Measurements from ENCODE around the gene FAF2. TPM values are rescaled to one million over a fixed set of nuclear protein-coding genes. Genes with fewer than 3 reads are reported as not detected.

Gene FAF2
- total RNA-seq, 2 experiments from 2014 or later = 32.4 TPM

DNA sequence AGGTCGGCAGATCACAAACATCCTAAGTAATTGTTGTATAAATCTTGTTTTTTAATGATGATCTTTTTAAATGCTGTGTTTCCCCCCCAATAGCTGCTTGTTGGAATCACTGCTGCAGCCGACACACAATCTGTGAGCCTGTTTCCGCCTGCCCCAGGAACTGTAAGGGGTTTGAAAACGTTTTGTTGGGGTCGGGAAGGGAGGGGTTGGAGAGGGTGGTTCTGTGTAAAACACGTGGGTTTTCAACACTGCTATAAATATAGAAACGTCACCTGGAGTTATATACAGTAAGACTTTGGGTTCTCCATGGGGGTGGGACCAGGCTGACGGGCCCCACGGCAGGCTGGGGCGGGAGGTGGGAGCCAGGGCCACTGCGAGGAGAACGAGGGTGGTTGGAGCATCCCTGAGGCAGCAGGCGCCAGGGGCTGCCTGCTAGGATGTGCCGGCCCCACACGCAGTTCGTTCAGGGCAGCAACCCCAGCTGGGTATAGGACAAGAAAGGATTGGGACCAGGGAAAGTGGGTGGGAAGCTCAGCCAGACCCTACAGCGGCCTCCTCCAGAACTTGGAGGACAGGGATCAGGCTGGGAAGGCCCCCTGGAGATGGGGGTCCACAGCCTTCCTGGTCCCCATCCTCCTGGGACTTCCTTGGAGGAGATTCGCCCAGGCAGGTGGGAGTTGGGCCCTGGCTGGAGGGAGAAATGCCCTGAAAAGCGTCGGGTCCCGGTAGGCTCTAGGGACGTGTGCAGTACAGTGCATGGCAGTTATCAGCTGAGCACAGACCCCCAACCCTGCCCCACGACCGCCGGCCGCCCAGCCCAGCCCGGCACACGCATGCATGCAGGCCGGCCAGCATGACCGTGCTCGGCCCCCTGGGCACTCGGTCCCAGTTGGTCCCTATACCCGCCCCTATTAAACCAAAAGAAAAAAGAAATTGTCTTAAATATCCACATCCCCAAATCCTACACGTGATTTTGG is 79.3 kb downstream of the FAF2 start:
- no peak for DNase-seq
- no peak overlapping the region for H3K4me3 Mint-ChIP-seq
- ATAC-seq (ENCODE audit: low read depth) = no peak
- peaks cover 31% of the 10 kb centered on the region for H3K4me1 Mint-ChIP-seq
- H3K9me3 Mint-ChIP-seq = no peaks in the 10 kb centered on the region
- peaks cover 19% of the 10 kb centered on the region for H3K36me3 Mint-ChIP-seq
- POLR2A ChIA-PET = interaction anchor here (1.3 to 2.6 kb wide), 3 partner anchors 10 to 15 kb away, joined by 3 to 11 read pairs (median 5); partner anchors contain the start of gene RNF44
- peak overlapping the region; percentile 76 for H3K27ac Mint-ChIP-seq
- no peaks in the 10 kb centered on the region for H3K27me3 Mint-ChIP-seq

DNA sequence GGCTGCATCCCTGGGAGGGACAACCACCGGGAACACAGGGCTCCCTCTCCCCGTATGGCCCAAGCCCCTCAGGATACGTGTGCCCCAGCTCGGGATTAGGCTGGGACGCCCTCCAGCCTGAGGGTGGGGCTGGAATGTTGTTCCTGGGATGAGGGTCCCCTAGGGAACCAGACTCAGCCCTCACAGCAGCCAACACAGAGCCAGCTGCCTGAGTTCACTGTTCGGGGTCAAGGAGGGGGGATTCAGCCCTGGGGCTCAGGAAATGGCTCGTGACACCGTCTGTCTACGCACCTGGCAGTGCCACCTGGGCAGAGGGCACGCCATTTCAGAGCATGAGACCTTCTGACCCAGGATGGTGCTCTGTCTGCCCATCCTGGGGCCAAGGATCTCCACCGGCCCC is 80.1 kb downstream of the FAF2 start:
- H3K27ac Mint-ChIP-seq = peak overlapping the region; percentile 76
- ATAC-seq (ENCODE audit: low read depth) = no peak
- DNase-seq = no peak
- H3K4me3 Mint-ChIP-seq = peak overlapping the region; percentile 40
- no peaks in the 10 kb centered on the region for H3K27me3 Mint-ChIP-seq
- no peaks in the 10 kb centered on the region for H3K9me3 Mint-ChIP-seq
- peaks cover 34% of the 10 kb centered on the region for H3K4me1 Mint-ChIP-seq
- POLR2A ChIA-PET = interaction anchor here (2.6 to 8.0 kb wide), 3 partner anchors 9 to 80 kb away, joined by 11 to 167 read pairs (median 25); partner anchors contain the start of genes FAF2 and RNF44
- H3K36me3 Mint-ChIP-seq = peaks cover 19% of the 10 kb centered on the region

DNA sequence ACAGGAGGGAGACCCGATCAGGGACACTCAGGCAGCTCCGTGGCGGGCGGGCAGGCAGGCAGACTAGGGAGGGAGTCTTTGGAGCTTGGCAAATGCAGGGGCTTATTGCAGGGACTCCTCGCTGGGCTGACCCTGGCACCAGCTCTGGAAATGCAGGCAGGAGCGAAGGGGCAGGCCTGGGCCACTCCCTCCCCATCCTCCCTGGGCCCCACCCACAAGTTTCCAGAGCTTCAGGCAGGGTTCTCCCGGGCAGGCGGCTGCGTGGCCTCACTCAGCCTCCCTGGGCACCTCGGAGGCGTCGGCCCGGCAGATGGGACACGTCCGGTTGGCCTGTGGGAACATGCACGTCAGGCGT is 80.6 kb downstream of the FAF2 start:
- no peaks in the 10 kb centered on the region for H3K9me3 Mint-ChIP-seq
- peaks cover 37% of the 10 kb centered on the region for H3K4me1 Mint-ChIP-seq
- H3K36me3 Mint-ChIP-seq = peaks cover 19% of the 10 kb centered on the region
- DNase-seq (no peak), ATAC-seq (ENCODE audit: low read depth) (no peak)
- H3K27me3 Mint-ChIP-seq = no peaks in the 10 kb centered on the region
- H3K4me3 Mint-ChIP-seq = peak overlapping the region; percentile 85
- H3K27ac Mint-ChIP-seq = peak overlapping the region; percentile 76
- POLR2A ChIA-PET = interaction anchor here (2.6 to 8.0 kb wide), 3 partner anchors 9 to 81 kb away, joined by 11 to 167 read pairs (median 25); partner anchors contain the start of genes FAF2 and RNF44

- peak overlapping the region; percentile 85 for H3K4me3 Mint-ChIP-seq
- no peak for DNase-seq
- no peak for ATAC-seq (ENCODE audit: low read depth)
- peaks cover 22% of the 10 kb centered on the region for H3K36me3 Mint-ChIP-seq
- no peaks in the 10 kb centered on the region for H3K9me3 Mint-ChIP-seq
- peak overlapping the region; percentile 91 for H3K27ac Mint-ChIP-seq
- H3K27me3 Mint-ChIP-seq = no peaks in the 10 kb centered on the region
- POLR2A ChIA-PET = interaction anchor here (0.9 to 8.0 kb wide), 5 partner anchors 8 to 81 kb away, joined by 3 to 167 read pairs (median 11); partner anchors contain the start of genes FAF2 and RNF44
- peaks cover 42% of the 10 kb centered on the region for H3K4me1 Mint-ChIP-seq
Observed at GRCh38 chr5:176529116-176529740, 81.0 kb downstream of the FAF2 start.

- DNase-seq (peak; percentile 72), ATAC-seq (ENCODE audit: low read depth) (peak; percentile 65)
- Mint-ChIP-seq H3K27me3 (no peaks in the 10 kb centered on the region), H3K4me3 (peak overlapping the region; percentile 85), H3K36me3 (peaks cover 22% of the 10 kb centered on the region), H3K9me3 (no peaks in the 10 kb centered on the region), H3K27ac (peak overlapping the region; percentile 91), H3K4me1 (peaks cover 45% of the 10 kb centered on the region)
- POLR2A ChIA-PET = interaction anchor here (0.7 to 8.0 kb wide), 7 partner anchors 8 to 82 kb away, joined by 3 to 167 read pairs (median 3); partner anchors contain the start of genes FAF2 and RNF44
Observed at GRCh38 chr5:176529741-176530141, 81.6 kb downstream of the FAF2 start.

DNA sequence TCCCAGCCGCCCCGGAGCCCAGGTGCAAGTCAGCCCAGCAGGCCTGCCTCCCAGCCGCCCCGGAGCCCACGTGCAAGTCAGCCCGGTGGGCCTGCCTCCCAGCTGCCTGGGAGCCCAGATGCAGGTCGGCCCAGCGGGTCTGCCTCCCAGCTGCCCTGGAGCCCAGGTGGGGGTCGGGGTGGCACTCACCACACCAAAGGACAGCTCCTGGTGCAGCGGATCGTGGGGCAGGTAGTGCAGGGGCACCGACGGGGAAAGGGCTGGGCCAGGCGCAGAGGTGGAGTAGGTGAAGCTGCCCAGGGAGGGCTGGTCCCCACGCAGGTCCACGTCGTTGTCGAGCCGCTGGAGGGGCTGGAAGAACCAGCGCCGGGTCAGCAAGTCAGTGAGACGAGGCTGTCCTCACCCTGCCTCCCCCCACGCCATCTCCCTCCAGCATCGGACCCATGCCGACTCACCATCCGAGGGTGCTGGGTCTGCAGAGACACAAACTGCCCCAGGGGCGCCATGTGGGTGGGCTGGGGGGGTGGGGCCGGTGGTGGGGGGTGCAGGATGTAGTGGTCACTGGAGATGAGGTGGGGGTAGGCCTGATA is 82.3 kb downstream of the FAF2 start:
- peak overlapping the region; percentile 95 for H3K27ac Mint-ChIP-seq
- no peaks in the 10 kb centered on the region for H3K27me3 Mint-ChIP-seq
- peaks cover 22% of the 10 kb centered on the region for H3K36me3 Mint-ChIP-seq
- DNase-seq (peak; percentile 61), ATAC-seq (ENCODE audit: low read depth) (no peak)
- POLR2A ChIA-PET = interaction anchor here (0.7 to 8.0 kb wide), 9 partner anchors 7 to 1674 kb away, joined by 3 to 167 read pairs (median 3); partner anchors contain the start of genes FAF2 and RNF44
- no peaks in the 10 kb centered on the region for H3K9me3 Mint-ChIP-seq
- peaks cover 52% of the 10 kb centered on the region for H3K4me1 Mint-ChIP-seq
- H3K4me3 Mint-ChIP-seq = peak overlapping the region; percentile 96

- peaks cover 52% of the 10 kb centered on the region for H3K4me1 Mint-ChIP-seq
- no peaks in the 10 kb centered on the region for H3K27me3 Mint-ChIP-seq
- peaks cover 26% of the 10 kb centered on the region for H3K36me3 Mint-ChIP-seq
- POLR2A ChIA-PET = interaction anchor here (0.8 to 8.0 kb wide), 8 partner anchors 9 to 1673 kb away, joined by 3 to 167 read pairs (median 3); partner anchors contain the start of gene FAF2
- H3K27ac Mint-ChIP-seq = peak overlapping the region; percentile 95
- ATAC-seq (ENCODE audit: low read depth) (peak; percentile 17), DNase-seq (peak; percentile 63)
- H3K9me3 Mint-ChIP-seq = no peaks in the 10 kb centered on the region
- H3K4me3 Mint-ChIP-seq = peak overlapping the region; percentile 96
Observed at GRCh38 chr5:176530983-176531901, 83.1 kb downstream of the FAF2 start.

DNA sequence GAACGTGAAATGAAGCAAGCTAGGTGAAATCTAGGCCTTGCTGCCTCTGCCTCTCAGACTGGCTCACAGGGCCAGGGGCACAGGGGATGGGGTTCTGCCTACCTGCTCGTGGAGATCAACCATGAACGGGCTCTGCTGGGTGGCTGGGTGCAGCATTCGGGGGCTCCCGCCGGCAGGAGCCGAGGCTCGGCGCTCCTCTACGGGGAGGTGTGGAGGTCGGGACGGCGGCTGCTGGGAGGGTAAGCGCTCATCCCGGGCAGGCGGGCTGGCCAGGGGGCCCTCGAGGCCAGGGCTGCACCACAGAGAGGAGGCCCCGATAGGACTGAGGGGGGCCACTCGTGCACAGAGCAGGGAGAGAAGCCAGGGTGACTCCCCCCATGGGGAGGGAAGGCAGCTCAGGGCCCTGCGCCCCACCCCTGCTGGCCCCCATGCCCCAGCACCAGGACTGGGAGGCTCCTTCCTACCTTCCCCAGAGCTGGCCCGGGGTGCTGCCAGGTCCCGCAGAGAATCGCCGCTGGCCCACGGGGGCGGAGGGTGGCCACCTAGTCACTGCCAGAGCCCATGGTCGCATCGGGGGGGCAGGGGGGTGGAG is 83.8 kb downstream of the FAF2 start:
- no peaks in the 10 kb centered on the region for H3K9me3 Mint-ChIP-seq
- DNase-seq = no peak
- POLR2A ChIA-PET = interaction anchor here (0.7 to 8.0 kb wide), 7 partner anchors 9 to 106 kb away, joined by 3 to 167 read pairs (median 4); partner anchors contain the start of gene FAF2

DNA sequence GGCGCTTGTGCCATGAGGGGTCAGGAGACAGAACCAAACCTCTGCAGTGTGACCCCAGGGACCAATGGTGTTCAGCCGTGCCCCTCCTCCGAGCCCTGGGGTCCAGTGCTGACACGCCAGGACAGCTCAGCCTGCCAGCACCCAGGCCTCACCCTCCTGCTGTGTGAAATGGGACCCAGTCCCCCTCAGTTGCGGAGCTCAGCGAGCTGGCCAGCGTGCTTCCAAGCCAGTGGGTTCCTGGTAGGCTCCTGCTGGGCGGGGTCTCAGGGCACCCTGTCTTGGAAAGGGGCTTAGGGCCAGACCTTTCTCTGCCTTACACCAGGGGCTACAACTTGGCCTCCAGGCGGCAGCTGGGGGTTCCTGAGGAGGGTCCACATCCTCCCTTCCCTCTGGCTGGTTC is 84.6 kb downstream of the FAF2 start:
- Mint-ChIP-seq H3K27me3 (no peaks in the 10 kb centered on the region), H3K4me3 (peak overlapping the region; percentile 100), H3K36me3 (peaks cover 26% of the 10 kb centered on the region), H3K4me1 (peaks cover 47% of the 10 kb centered on the region), H3K9me3 (no peaks in the 10 kb centered on the region), H3K27ac (peak overlapping the region; percentile 99)
- POLR2A ChIA-PET = interaction anchor here (0.7 to 8.0 kb wide), 4 partner anchors 9 to 144 kb away, joined by 5 to 167 read pairs (median 33); partner anchors contain the start of genes FAF2, HIGD2A and NOP16
- ATAC-seq (ENCODE audit: low read depth) = no peak
- DNase-seq = peak; percentile 36

More for the DNA sequence above, 83.8 kb downstream of the FAF2 start:
- Mint-ChIP-seq H3K27me3 (no peaks in the 10 kb centered on the region), H3K4me3 (peak overlapping the region; percentile 96), H3K4me1 (peaks cover 50% of the 10 kb centered on the region), H3K27ac (peak overlapping the region; percentile 95), H3K36me3 (peaks cover 26% of the 10 kb centered on the region)
- ATAC-seq (ENCODE audit: low read depth) = no peak

- H3K9me3 Mint-ChIP-seq = no peaks in the 10 kb centered on the region
- peaks cover 46% of the 10 kb centered on the region for H3K4me1 Mint-ChIP-seq
- H3K36me3 Mint-ChIP-seq = peaks cover 23% of the 10 kb centered on the region
- no peak for DNase-seq
- no peak for ATAC-seq (ENCODE audit: low read depth)
- peak overlapping the region; percentile 99 for H3K27ac Mint-ChIP-seq
- H3K27me3 Mint-ChIP-seq = no peaks in the 10 kb centered on the region
- H3K4me3 Mint-ChIP-seq = peak overlapping the region; percentile 100
- POLR2A ChIA-PET = interaction anchor here (0.6 to 8.0 kb wide), 5 partner anchors 9 to 144 kb away, joined by 3 to 167 read pairs (median 5); partner anchors contain the start of genes FAF2, HIGD2A and NOP16
Observed at GRCh38 chr5:176533390-176533789, 85.2 kb downstream of the FAF2 start.

DNA sequence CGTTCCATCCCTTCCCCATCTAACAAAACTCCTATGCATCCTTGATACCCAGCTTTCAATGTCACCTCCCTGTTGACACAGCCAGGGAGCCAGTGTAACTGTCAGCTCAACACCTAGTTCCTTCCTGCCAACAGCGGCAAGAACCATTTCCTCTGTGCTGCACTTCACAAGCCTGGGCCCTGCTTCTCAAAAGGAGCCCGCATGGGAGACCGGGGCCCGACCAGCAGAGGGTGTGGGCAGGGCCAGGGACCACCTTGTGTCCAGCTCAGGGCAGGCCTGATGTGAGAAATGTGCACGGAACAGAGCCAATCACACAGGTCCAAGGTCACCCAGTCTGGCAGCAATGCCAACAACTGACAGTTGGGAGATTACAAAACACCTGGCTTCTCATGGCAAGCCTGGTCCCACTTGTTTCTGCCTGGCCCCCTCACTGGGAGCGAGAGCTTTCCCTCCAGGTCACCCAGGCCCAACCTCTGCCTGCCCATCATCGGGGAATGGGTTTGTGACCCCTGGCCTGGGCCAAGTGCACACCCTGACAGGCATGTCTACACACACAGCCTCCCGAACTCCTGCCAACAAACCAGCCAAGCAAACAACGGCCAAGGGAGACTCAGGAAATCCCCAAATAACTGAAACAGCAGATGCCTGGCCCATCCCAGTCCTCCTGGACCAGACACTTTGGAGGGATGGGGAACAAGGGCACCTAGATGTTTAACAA is 85.9 kb downstream of the FAF2 start:
- POLR2A ChIA-PET = interaction anchor here (0.6 to 8.0 kb wide), 6 partner anchors 8 to 145 kb away, joined by 3 to 167 read pairs (median 4); partner anchors contain the start of genes FAF2, HIGD2A and NOP16
- Mint-ChIP-seq H3K4me1 (peaks cover 48% of the 10 kb centered on the region), H3K27ac (peak overlapping the region; percentile 99), H3K4me3 (peak overlapping the region; percentile 100), H3K36me3 (peaks cover 22% of the 10 kb centered on the region), H3K9me3 (no peaks in the 10 kb centered on the region), H3K27me3 (no peaks in the 10 kb centered on the region)
- peak; percentile 17 for ATAC-seq (ENCODE audit: low read depth)
- peak; percentile 71 for DNase-seq
